ENCODE results near the gene PKP1.

GRCh38 chr1:201341377-201341776 is 58.1 kb downstream of the PKP1 start:
- no peak for TF ChIP-seq POLR2AphosphoS5 (IDR thresholded peaks at IDR 0.05)
- TF ChIP-seq, protein P1, sequence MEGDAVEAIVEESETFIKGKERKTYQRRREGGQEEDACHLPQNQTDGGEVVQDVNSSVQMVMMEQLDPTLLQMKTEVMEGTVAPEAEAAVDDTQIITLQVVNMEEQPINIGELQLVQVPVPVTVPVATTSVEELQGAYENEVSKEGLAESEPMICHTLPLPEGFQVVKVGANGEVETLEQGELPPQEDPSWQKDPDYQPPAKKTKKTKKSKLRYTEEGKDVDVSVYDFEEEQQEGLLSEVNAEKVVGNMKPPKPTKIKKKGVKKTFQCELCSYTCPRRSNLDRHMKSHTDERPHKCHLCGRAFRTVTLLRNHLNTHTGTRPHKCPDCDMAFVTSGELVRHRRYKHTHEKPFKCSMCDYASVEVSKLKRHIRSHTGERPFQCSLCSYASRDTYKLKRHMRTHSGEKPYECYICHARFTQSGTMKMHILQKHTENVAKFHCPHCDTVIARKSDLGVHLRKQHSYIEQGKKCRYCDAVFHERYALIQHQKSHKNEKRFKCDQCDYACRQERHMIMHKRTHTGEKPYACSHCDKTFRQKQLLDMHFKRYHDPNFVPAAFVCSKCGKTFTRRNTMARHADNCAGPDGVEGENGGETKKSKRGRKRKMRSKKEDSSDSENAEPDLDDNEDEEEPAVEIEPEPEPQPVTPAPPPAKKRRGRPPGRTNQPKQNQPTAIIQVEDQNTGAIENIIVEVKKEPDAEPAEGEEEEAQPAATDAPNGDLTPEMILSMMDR (IDR thresholded peaks at IDR 0.05 in 8 of 11, conservative IDR thresholded peaks at IDR 0.05 in 3 of 11), result no peak
